ENCODE measurements around the gene TRIM47. TPM values are rescaled to one million over a fixed set of nuclear protein-coding genes. Genes with fewer than 3 reads are reported as not detected.

Gene TRIM47
- total RNA-seq, 1 experiment from 2014 or later = 86.7 TPM

DNA sequence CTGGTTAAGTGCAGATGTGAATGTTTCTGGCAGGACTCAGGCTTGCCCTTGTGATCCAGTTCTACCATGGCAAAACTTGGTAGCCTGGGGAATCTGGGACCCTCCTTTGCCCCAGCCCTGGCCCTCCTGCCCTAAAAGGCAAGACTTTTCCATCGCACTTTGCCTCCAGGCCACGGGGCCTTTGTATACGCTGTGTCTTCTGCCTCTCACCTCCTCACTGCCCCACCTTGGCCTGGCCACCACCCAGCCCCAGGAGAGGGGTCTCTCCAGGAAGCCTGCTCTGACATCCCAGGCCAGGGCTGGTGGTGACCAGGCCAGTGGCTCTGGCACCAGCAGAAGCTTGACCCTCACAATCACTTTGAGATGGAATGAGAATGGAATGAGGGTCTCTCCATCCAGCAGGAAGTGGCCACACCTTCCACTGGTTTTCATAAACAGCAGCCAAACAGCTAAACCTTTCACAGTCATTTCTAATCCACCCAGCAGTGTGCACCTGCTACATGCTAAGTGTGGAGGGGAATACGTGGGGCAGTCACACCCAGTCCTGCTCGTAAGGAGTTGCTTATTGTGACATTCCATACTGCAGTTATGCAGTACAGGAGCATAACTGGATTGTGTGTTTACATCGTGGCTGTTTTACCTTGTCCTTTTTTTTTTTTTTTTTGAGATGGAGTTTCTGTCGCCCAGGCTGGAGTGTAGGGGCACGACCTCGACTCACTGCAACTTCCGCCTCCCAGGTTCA lies 27.9 kb upstream of the TRIM47 start (continued):
- no peak for TF ChIP-seq EZH2phosphoT487 (IDR thresholded peaks at IDR 0.05; ENCODE audit: borderline replicate concordance)

DNA sequence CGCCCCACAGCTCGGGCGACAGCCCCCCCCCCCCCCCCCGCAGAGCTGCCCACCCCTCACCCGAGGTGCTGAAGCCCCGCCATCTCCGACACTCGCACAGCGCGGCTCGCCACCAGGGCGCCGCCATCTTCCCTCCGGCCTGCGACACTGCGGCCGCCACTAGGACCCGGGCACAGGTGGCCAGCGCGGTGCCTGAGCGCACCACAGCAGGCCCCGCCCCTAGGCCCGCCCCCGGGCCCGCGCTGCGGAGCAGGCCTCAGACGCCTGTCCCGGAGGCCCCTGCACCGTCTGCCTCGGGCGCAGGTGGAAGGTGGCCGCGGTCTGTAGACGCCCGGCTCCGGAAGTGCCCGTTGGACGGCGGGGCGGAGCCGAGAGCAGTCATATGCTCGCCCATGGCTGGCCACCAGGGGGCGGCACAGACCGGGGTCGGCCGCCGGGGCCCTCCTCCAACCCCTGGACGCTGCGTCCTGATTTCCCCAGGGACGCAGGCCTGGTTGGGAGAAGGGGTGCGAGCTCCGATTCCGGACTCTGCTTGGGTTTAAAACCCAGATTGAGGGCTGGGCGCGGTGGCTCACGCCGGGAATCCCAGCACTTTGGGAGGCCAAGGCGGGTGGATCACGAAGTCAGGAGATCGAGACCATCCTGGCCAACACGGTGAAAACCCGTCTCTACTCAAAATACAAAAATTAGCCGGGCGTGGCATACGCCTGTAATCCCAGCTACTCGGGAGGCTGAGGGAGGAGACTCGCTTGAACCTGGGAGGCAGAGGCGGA lies 26.6 kb upstream of the TRIM47 start, which contains the start of gene MRPL38:
Gene MRPL38, minus strand, starts transcription at position 136 of the 773 bp plus-strand sequence. Its CDS starts 9 bp downstream, at position 127.
- ATAC-seq (peak; percentile 95), DNase-seq (ENCODE audit: low read depth, low spot score) (peak; percentile 96)
- peak within 1 kb of the TSS; percentile 88 to 100 for H3K4me3 ChIP-seq (replicated peaks in 1 of 2; ENCODE audit: low read depth in 1 of 2, low read length in 2 of 2)
- H3K4me1 ChIP-seq (ENCODE audit: control insufficient read depth in 1 of 2, insufficient read depth in 2 of 2, low read length in 2 of 2) = peaks cover 24 to 36% of the 10 kb centered on the region in 2 experiments
- ChIA-PET RAD21 (ENCODE audit: low non-redundant PET in 1 of 2, low total read pairs in 2 of 2, uncharacterized antibody in 2 of 2, unreplicated experiment in 2 of 2) (interaction anchor here (0.6 to 1.4 kb wide), 7 partner anchors 15 to 217 kb away, joined by 3 to 7 read pairs (median 5); partner anchors contain the start of gene CDK3 (in 1 of the 2)), CTCF (interaction anchor here (0.7 to 2.8 kb wide), 23 partner anchors 10 to 492 kb away, joined by 3 to 68 read pairs (median 4); partner anchors contain the start of genes CDK3, FBF1, TRIM47 and UBALD2), POLR2A (interaction anchor here (0.6 to 2.7 kb wide), 20 partner anchors 10 to 326 kb away, joined by 3 to 11 read pairs (median 4); partner anchors contain the start of genes ACOX1, CDK3, FBF1 and TEN1)
- BruUV-seq (replicated peaks) = TSS peak; percentile 96
- H3K27me3 ChIP-seq (ENCODE audit: insufficient read depth, low read length) = no peaks in the 10 kb centered on the region
- intact Hi-C loops (cut with micrococcal nuclease) = loop anchor here (1.0 to 10.0 kb wide), 6 partner anchors 22 to 374 kb away; partner anchors contain the start of genes ACOX1, EXOC7, FBF1 and TEN1
- H3K9me2 ChIP-seq (ENCODE audit: insufficient read depth) = no peaks in the 10 kb centered on the region
- H3K9ac ChIP-seq (ENCODE audit: low read length) = peak within 1 kb of the TSS; percentile 98
- no peaks in the 10 kb centered on the region for H3K9me3 ChIP-seq (ENCODE audit: control insufficient read depth in 1 of 2, insufficient read depth in 1 of 2, low read depth in 1 of 2, low read length in 2 of 2)
- H4K20me1 ChIP-seq (ENCODE audit: insufficient read depth) = no peaks in the 10 kb centered on the region
- H3K36me3 ChIP-seq (ENCODE audit: control insufficient read depth in 1 of 2, insufficient read depth in 2 of 2, low read length in 2 of 2) = peaks cover 15 to 21% of the 10 kb centered on the region in 2 experiments
- peaks cover 29% of the 10 kb centered on the region for H3K79me2 ChIP-seq (ENCODE audit: insufficient read depth, low read length)
- H2AFZ ChIP-seq (ENCODE audit: low read depth, low read length, poor library complexity, severe bottlenecking) = peak within 1 kb of the TSS; percentile 80
- H3K27ac ChIP-seq (ENCODE audit: low read depth, low read length) = peak within 1 kb of the TSS; percentile 80
- peak within 1 kb of the TSS; percentile 100 for H3K4me2 ChIP-seq (ENCODE audit: low read length)
- peak; percentile 89 for TF ChIP-seq EGR1 (IDR thresholded peaks at IDR 0.05; ENCODE audit: low read depth)
- no peak for TF ChIP-seq JUND (IDR thresholded peaks at IDR 0.05)
- peak; percentile 51 for TF ChIP-seq TCF7L2 (IDR thresholded peaks at IDR 0.05; ENCODE audit: borderline replicate concordance, extremely low read depth, insufficient read depth, insufficient read length)
- peak; percentile 100 for TF ChIP-seq RAD21 (IDR thresholded peaks at IDR 0.05; ENCODE audit: low read depth)
- TF ChIP-seq ZNF274 (IDR thresholded peaks at IDR 0.05; ENCODE audit: low read depth, low read length) = no peak
- TF ChIP-seq YY1 (IDR thresholded peaks at IDR 0.05; ENCODE audit: extremely low read depth, insufficient replicate concordance, low read depth, low read length) = peak; percentile 96
- TF ChIP-seq, protein P1, sequence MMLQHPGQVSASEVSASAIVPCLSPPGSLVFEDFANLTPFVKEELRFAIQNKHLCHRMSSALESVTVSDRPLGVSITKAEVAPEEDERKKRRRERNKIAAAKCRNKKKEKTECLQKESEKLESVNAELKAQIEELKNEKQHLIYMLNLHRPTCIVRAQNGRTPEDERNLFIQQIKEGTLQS (IDR thresholded peaks at IDR 0.05) = no peak
- TF ChIP-seq POLR2AphosphoS5 (IDR thresholded peaks at IDR 0.05; ENCODE audit: low read depth, low read length) = peak; percentile 85
- TF ChIP-seq EZH2phosphoT487 (IDR thresholded peaks at IDR 0.05; ENCODE audit: borderline replicate concordance) = no peak
- TF ChIP-seq, protein P2, sequence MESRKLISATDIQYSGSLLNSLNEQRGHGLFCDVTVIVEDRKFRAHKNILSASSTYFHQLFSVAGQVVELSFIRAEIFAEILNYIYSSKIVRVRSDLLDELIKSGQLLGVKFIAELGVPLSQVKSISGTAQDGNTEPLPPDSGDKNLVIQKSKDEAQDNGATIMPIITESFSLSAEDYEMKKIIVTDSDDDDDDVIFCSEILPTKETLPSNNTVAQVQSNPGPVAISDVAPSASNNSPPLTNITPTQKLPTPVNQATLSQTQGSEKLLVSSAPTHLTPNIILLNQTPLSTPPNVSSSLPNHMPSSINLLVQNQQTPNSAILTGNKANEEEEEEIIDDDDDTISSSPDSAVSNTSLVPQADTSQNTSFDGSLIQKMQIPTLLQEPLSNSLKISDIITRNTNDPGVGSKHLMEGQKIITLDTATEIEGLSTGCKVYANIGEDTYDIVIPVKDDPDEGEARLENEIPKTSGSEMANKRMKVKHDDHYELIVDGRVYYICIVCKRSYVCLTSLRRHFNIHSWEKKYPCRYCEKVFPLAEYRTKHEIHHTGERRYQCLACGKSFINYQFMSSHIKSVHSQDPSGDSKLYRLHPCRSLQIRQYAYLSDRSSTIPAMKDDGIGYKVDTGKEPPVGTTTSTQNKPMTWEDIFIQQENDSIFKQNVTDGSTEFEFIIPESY (IDR thresholded peaks at IDR 0.05; ENCODE audit: extremely low read depth, insufficient replicate concordance, low read length) = no peak
- no peak; the same call in 1 of the 2 replicates for TF ChIP-seq ELF1 (IDR thresholded peaks at IDR 0.05; ENCODE audit: borderline replicate concordance, low read depth)
- TF ChIP-seq SIN3A (IDR thresholded peaks at IDR 0.05; ENCODE audit: low read depth) = peak; percentile 64; the same call in 1 of the 2 replicates
- no peak for TF ChIP-seq EZH2 (IDR thresholded peaks at IDR 0.05)
- peak; percentile 80 for TF ChIP-seq CBX3 (IDR thresholded peaks at IDR 0.05; ENCODE audit: low read depth)
- no peak; the same call in 1 of the 2 replicates for TF ChIP-seq CEBPB (IDR thresholded peaks at IDR 0.05; ENCODE audit: low read depth)
- TF ChIP-seq, protein P3, sequence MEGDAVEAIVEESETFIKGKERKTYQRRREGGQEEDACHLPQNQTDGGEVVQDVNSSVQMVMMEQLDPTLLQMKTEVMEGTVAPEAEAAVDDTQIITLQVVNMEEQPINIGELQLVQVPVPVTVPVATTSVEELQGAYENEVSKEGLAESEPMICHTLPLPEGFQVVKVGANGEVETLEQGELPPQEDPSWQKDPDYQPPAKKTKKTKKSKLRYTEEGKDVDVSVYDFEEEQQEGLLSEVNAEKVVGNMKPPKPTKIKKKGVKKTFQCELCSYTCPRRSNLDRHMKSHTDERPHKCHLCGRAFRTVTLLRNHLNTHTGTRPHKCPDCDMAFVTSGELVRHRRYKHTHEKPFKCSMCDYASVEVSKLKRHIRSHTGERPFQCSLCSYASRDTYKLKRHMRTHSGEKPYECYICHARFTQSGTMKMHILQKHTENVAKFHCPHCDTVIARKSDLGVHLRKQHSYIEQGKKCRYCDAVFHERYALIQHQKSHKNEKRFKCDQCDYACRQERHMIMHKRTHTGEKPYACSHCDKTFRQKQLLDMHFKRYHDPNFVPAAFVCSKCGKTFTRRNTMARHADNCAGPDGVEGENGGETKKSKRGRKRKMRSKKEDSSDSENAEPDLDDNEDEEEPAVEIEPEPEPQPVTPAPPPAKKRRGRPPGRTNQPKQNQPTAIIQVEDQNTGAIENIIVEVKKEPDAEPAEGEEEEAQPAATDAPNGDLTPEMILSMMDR (IDR thresholded peaks at IDR 0.05 in 2 of 3, conservative IDR thresholded peaks at IDR 0.05 in 1 of 3; ENCODE audit: borderline replicate concordance in 1 of 3, insufficient read depth in 1 of 3, low read depth in 2 of 3, low read length in 2 of 3) = peak; percentile 98
- peak; percentile 82; the same call in 1 of the 2 replicates for TF ChIP-seq ZFX (IDR thresholded peaks at IDR 0.05)
- peak; percentile 34 for TF ChIP-seq POLR2A (IDR thresholded peaks at IDR 0.05; ENCODE audit: borderline replicate concordance, extremely low read depth, insufficient read depth, insufficient read length)

All from HCT116 (cell line).